Omental fat pad (tissue), 4 donors: Measurements from ENCODE around the gene UGT1A3. TPM values are rescaled to one million over a fixed set of nuclear protein-coding genes. Genes with fewer than 3 reads are reported as not detected.

Experiments used
- ATAC-seq: fragments of 150-250 bp; one replicate; pipeline ENCODE4 v1.9.1; 2016; ENCODE audit warnings: mild to moderate bottlenecking, moderate library complexity; ENCODE audit not compliant: low FRiP score
- DNase-seq: peaks from one replicate; pipeline ENCODE4 v3.0.0-alpha.2; 2019; ENCODE audit warnings: low spot score
- CTCF ChIP-seq, 3 donors: fragments of 450-650 bp; IDR thresholded peaks; one replicate each; pipeline ENCODE4 v1.5.1; 2016 to 2017; ENCODE audit warnings: antibody characterized with exemption in 3 of 3, mild to moderate bottlenecking in 3 of 3, moderate library complexity in 2 of 3
- total RNA-seq, 4 donors: library from RNA; depleted of rRNA; stranded (reverse); fragments of >200 nt; gene quantifications; one replicate each; pipeline ENCODE4 v1.1.0, GENCODE V29; 2016

The UGT1A3 gene
- total RNA-seq, 4 donors from 2014 or later, result not detected

GRCh38 chr2:233706720-233707119 lies 22.1 kb upstream of the UGT1A3 start:
- no peak for TF ChIP-seq CTCF (IDR thresholded peaks at IDR 0.05)
- ATAC-seq, result no peak
- no peak for DNase-seq

GRCh38 chr2:233707940-233708644 lies 20.8 kb upstream of the UGT1A3 start:
- no peak for TF ChIP-seq CTCF (IDR thresholded peaks at IDR 0.05)
- ATAC-seq (no peak), DNase-seq (no peak)

GRCh38 chr2:233708942-233709341 lies 19.9 kb upstream of the UGT1A3 start:
- TF ChIP-seq CTCF (IDR thresholded peaks at IDR 0.05), result no peak
- ATAC-seq, result no peak

GRCh38 chr2:233711312-233712008 lies 17.4 kb upstream of the UGT1A3 start:
- TF ChIP-seq CTCF (IDR thresholded peaks at IDR 0.05), result peak in 1 of 3 donors; percentile 7
- ATAC-seq (peak; percentile 72), DNase-seq (peak; percentile 70)

More at GRCh38 chr2:233708942-233709341, 19.9 kb upstream of the UGT1A3 start:
- no peak for DNase-seq

- no peak for TF ChIP-seq CTCF (IDR thresholded peaks at IDR 0.05)
- ATAC-seq (no peak), DNase-seq (no peak)
Measured at GRCh38 chr2:233712611-233713261, 16.1 kb upstream of the UGT1A3 start, which contains the start of gene UGT1A5. Gene UGT1A5 (plus strand): TSS chr2:233712907. CDS start chr2:233712992, 85 bp downstream.

GRCh38 chr2:233713262-233713615 lies 15.6 kb upstream of the UGT1A3 start:
- no peak for DNase-seq
- no peak for ATAC-seq
- no peak for TF ChIP-seq CTCF (IDR thresholded peaks at IDR 0.05)
